ENCODE measurements around the gene ANKS1B. TPM values are rescaled to one million over a fixed set of nuclear protein-coding genes. Genes with fewer than 3 reads are reported as not detected.

The ANKS1B gene
- total and polyA plus RNA-seq, 4 donors, result 0.03 to 3.4 (median 0.53) TPM

DNA sequence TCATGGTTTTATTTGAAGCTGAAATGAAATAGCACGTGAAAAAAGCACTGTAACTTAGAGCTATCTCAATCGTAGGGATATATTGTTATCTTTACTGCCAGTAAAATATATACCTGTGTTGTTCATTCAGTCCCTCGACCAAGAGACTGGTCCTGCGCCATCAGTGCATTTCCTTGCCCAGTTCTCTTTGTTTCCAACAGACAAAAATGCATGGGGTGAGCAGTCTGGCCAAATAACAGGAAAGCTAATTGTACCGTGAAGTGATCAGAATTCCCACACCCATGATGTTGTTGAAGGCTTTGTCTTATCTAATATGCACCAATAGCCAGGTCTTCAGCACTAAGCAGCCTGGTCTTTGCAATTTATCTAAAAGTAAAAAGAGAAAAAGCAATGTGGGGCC lies 814.3 kb downstream of the ANKS1B start:
- no peaks in the 10 kb centered on the region for H3K36me3 ChIP-seq (ENCODE audit: control insufficient read depth in 4 of 4, insufficient read depth in 3 of 4, low read depth in 1 of 4, low read length in 3 of 4)
- H3K9ac ChIP-seq (ENCODE audit: low read depth in 1 of 2, low read length in 2 of 2), result no peak overlapping the region
- no peak overlapping the region for H3K27ac ChIP-seq (ENCODE audit: low read depth in 1 of 2, low read length in 2 of 2)
- no peak overlapping the region for H3K4me3 ChIP-seq (ENCODE audit: low read depth in 1 of 3, low read length in 3 of 3)
- WGBS, result 79% methylated on average over 5 of the region's 5 CpGs
- no peak for TF ChIP-seq NR2F2 (IDR thresholded peaks at IDR 0.05)
- TF ChIP-seq, protein P1, sequence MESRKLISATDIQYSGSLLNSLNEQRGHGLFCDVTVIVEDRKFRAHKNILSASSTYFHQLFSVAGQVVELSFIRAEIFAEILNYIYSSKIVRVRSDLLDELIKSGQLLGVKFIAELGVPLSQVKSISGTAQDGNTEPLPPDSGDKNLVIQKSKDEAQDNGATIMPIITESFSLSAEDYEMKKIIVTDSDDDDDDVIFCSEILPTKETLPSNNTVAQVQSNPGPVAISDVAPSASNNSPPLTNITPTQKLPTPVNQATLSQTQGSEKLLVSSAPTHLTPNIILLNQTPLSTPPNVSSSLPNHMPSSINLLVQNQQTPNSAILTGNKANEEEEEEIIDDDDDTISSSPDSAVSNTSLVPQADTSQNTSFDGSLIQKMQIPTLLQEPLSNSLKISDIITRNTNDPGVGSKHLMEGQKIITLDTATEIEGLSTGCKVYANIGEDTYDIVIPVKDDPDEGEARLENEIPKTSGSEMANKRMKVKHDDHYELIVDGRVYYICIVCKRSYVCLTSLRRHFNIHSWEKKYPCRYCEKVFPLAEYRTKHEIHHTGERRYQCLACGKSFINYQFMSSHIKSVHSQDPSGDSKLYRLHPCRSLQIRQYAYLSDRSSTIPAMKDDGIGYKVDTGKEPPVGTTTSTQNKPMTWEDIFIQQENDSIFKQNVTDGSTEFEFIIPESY (IDR thresholded peaks at IDR 0.05), result no peak
- TF ChIP-seq, protein P2, sequence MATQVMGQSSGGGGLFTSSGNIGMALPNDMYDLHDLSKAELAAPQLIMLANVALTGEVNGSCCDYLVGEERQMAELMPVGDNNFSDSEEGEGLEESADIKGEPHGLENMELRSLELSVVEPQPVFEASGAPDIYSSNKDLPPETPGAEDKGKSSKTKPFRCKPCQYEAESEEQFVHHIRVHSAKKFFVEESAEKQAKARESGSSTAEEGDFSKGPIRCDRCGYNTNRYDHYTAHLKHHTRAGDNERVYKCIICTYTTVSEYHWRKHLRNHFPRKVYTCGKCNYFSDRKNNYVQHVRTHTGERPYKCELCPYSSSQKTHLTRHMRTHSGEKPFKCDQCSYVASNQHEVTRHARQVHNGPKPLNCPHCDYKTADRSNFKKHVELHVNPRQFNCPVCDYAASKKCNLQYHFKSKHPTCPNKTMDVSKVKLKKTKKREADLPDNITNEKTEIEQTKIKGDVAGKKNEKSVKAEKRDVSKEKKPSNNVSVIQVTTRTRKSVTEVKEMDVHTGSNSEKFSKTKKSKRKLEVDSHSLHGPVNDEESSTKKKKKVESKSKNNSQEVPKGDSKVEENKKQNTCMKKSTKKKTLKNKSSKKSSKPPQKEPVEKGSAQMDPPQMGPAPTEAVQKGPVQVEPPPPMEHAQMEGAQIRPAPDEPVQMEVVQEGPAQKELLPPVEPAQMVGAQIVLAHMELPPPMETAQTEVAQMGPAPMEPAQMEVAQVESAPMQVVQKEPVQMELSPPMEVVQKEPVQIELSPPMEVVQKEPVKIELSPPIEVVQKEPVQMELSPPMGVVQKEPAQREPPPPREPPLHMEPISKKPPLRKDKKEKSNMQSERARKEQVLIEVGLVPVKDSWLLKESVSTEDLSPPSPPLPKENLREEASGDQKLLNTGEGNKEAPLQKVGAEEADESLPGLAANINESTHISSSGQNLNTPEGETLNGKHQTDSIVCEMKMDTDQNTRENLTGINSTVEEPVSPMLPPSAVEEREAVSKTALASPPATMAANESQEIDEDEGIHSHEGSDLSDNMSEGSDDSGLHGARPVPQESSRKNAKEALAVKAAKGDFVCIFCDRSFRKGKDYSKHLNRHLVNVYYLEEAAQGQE (IDR thresholded peaks at IDR 0.05), result no peak
- no peak for TF ChIP-seq HNF4G (IDR thresholded peaks at IDR 0.05)
- TF ChIP-seq, protein P3, sequence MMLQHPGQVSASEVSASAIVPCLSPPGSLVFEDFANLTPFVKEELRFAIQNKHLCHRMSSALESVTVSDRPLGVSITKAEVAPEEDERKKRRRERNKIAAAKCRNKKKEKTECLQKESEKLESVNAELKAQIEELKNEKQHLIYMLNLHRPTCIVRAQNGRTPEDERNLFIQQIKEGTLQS (IDR thresholded peaks at IDR 0.05), result no peak
- TF ChIP-seq YY1 (IDR thresholded peaks at IDR 0.05), result no peak
- TF ChIP-seq RAD21 (IDR thresholded peaks at IDR 0.05), result no peak
- no peak for TF ChIP-seq GABPA (IDR thresholded peaks at IDR 0.05 in 1 of 2, conservative IDR thresholded peaks at IDR 0.05 in 1 of 2)
- no peak for TF ChIP-seq SP1 (IDR thresholded peaks at IDR 0.05)
- TF ChIP-seq JUND (IDR thresholded peaks at IDR 0.05), result no peak
- TF ChIP-seq TAF1 (conservative IDR thresholded peaks at IDR 0.05), result no peak
- no peak for TF ChIP-seq EGR1 (IDR thresholded peaks at IDR 0.05; ENCODE audit: low read depth in 2 of 2)
- TF ChIP-seq HNF4A (conservative IDR thresholded peaks at IDR 0.05), result no peak
- TF ChIP-seq, protein P4, sequence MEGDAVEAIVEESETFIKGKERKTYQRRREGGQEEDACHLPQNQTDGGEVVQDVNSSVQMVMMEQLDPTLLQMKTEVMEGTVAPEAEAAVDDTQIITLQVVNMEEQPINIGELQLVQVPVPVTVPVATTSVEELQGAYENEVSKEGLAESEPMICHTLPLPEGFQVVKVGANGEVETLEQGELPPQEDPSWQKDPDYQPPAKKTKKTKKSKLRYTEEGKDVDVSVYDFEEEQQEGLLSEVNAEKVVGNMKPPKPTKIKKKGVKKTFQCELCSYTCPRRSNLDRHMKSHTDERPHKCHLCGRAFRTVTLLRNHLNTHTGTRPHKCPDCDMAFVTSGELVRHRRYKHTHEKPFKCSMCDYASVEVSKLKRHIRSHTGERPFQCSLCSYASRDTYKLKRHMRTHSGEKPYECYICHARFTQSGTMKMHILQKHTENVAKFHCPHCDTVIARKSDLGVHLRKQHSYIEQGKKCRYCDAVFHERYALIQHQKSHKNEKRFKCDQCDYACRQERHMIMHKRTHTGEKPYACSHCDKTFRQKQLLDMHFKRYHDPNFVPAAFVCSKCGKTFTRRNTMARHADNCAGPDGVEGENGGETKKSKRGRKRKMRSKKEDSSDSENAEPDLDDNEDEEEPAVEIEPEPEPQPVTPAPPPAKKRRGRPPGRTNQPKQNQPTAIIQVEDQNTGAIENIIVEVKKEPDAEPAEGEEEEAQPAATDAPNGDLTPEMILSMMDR (IDR thresholded peaks at IDR 0.05; ENCODE audit: low read depth, low read length, missing input control), result no peak
- TF ChIP-seq RXRA (IDR thresholded peaks at IDR 0.05), result no peak
- no peak for TF ChIP-seq FOXA1 (IDR thresholded peaks at IDR 0.05)
- TF ChIP-seq, protein P5, sequence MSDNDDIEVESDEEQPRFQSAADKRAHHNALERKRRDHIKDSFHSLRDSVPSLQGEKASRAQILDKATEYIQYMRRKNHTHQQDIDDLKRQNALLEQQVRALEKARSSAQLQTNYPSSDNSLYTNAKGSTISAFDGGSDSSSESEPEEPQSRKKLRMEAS (IDR thresholded peaks at IDR 0.05), result no peak
- H3K27me3 ChIP-seq (ENCODE audit: control insufficient read depth in 4 of 4, insufficient read depth in 4 of 4, low read length in 3 of 4), result peaks cover 0 to 3% (median 0%) of the 10 kb centered on the region in 4 donors
- no peak for DNase-seq (ENCODE audit: low spot score)
- H3K9me3 ChIP-seq (ENCODE audit: control insufficient read depth in 4 of 4, low read length in 3 of 4), result no peaks in the 10 kb centered on the region
- no peaks in the 10 kb centered on the region for H3K4me1 ChIP-seq (ENCODE audit: control insufficient read depth in 4 of 4, insufficient read depth in 4 of 4, low read length in 3 of 4)
